PC-3 (cell line): ENCODE data around the gene MMP12. TPM values are rescaled to one million over a fixed set of nuclear protein-coding genes. Genes with fewer than 3 reads are reported as not detected.

Experiments used
- ATAC-seq: fragments of 200-7000 bp; cut with Tn5 transposase; 2 replicates; pipeline ENCODE4 v1.9.1; 2020; ENCODE audit warnings: mild to moderate bottlenecking, moderate library complexity
- BruUV-seq: library from RNA; stranded (reverse); fragments of 400-500 nt; replicated peaks from 2 replicates; lab custom pipeline; 2021; lab: Mats Ljungman, UMichigan
- CTCF ChIA-PET: fragments of 300-600 bp; sonication (Branson Sonifier 250); formaldehyde crosslinking; loops from one replicate; lab custom pipeline; 2022; ENCODE audit warnings: antibody characterized with exemption; lab: Charles Lee
- POLR2A ChIA-PET: fragments of 300-600 bp; sonication (Branson Sonifier 250); formaldehyde crosslinking; loops from one replicate; lab custom pipeline; 2022; ENCODE audit warnings: antibody characterized with exemption; ENCODE audit not compliant: unreplicated experiment; lab: Charles Lee
- DNase-seq: peaks from one replicate; pipeline ENCODE4 v3.0.0-alpha.2; 2015
- H2AFZ ChIP-seq: fragments of 300-600 bp; sonication (generic); 2 replicates; pipeline ENCODE4 v1.6.0; 2016; ENCODE audit warnings: antibody characterized with exemption, low read length
- H3F3A ChIP-seq: fragments of 300-600 bp; sonication (generic); one replicate; pipeline ENCODE4 v1.6.0; 2017; ENCODE audit warnings: antibody characterized with exemption, low read length, control low read depth, mild to moderate bottlenecking; ENCODE audit not compliant: unreplicated experiment
- H3K27ac ChIP-seq: fragments of 300-600 bp; sonication (generic); 2 replicates; pipeline ENCODE4 v1.5.1; 2016; ENCODE audit warnings: mild to moderate bottlenecking, low read length
- H3K27me3 ChIP-seq: fragments of 300-600 bp; sonication (generic); 2 replicates; pipeline ENCODE4 v1.6.1; 2016; ENCODE audit warnings: low read length, mixed read lengths
- H3K36me3 ChIP-seq: fragments of 300-600 bp; sonication (generic); 2 replicates; pipeline ENCODE4 v1.6.1; 2016; ENCODE audit warnings: low read depth, mixed run types, low read length, mixed read lengths
- H3K4me1 ChIP-seq: fragments of 300-600 bp; sonication (generic); 2 replicates; pipeline ENCODE4 v1.5.1; 2016; ENCODE audit warnings: low read length; ENCODE audit not compliant: insufficient read depth
- H3K4me2 ChIP-seq: fragments of 300-600 bp; sonication (generic); 2 replicates; pipeline ENCODE4 v1.6.0; 2016; ENCODE audit warnings: low read length
- H3K4me3 ChIP-seq: fragments of 300-600 bp; sonication (generic); 2 replicates; pipeline ENCODE4 v1.5.1; 2016; ENCODE audit warnings: mild to moderate bottlenecking, low read length, mixed read lengths
- H3K79me2 ChIP-seq: fragments of 300-600 bp; sonication (generic); 2 replicates; pipeline ENCODE4 v1.6.1; 2017; ENCODE audit warnings: low read length, mixed read lengths
- H3K9ac ChIP-seq: fragments of 300-600 bp; sonication (generic); 2 replicates; pipeline ENCODE4 v1.6.0; 2016; ENCODE audit warnings: mild to moderate bottlenecking, low read length
- H3K9me2 ChIP-seq: fragments of 300-600 bp; sonication (generic); replicated peaks from 2 replicates; pipeline ENCODE4 v1.6.1; 2016; ENCODE audit warnings: mixed run types, low read length, mixed read lengths
- H3K9me3 ChIP-seq: fragments of 300-600 bp; sonication (generic); 2 replicates; pipeline ENCODE4 v1.6.1; 2016; ENCODE audit warnings: low read length, mixed read lengths
- H4K20me1 ChIP-seq: fragments of 300-600 bp; sonication (generic); 2 replicates; pipeline ENCODE4 v1.6.1; 2016; ENCODE audit warnings: low read length, mixed read lengths
- EZH2 ChIP-seq: fragments of 300-600 bp; sonication (generic); IDR thresholded peaks from one replicate; pipeline ENCODE4 v1.6.1; 2017; ENCODE audit warnings: antibody characterized with exemption, mild to moderate bottlenecking, low read length; ENCODE audit not compliant: unreplicated experiment
- EZH2phosphoT487 ChIP-seq: fragments of 300-600 bp; sonication (generic); IDR thresholded peaks from 2 replicates; pipeline ENCODE4 v1.6.1; 2018; ENCODE audit warnings: mild to moderate bottlenecking, antibody characterized with exemption, low read length, borderline replicate concordance
- intact Hi-C: fragments of 100-400 bp; cut with micrococcal nuclease; formaldehyde crosslinking; loops from 2 replicates; pipeline ENCODE4 v1.9.0; 2023
- total RNA-seq: library from RNA; depleted of rRNA; stranded (reverse); fragments of >200 nt; gene quantifications from 2 replicates; pipeline ENCODE4 v1.2.3, GENCODE V29; 2014
- TF ChIP-seq, protein P1 (sequence below): fragments of 300-600 bp; sonication (generic); conservative IDR thresholded peaks from 2 replicates; pipeline ENCODE4 v1.5.1; 2017; ENCODE audit warnings: antibody characterized with exemption, low read depth, mild to moderate bottlenecking, low read length

The MMP12 gene
- total RNA-seq, 1 experiment from 2014 or later: not detected

DNA sequence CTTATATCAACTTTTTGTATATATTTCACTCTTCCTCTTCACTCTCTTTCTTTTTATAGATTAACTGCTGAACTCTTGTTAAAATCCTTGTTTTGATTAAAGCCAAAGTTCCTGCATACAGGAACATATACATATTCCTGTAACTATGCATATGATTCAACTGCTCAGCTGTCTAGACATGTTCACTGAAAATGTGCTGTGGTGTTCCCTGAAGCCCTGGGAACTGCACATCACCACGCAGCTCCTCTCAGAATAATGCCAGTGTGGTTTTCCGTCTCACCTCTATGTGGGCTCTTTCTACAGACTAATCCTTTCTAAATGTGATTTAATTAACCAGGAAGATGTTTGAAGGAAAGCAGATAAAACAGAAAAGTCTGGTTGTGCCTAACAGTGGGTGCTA is 25.6 kb upstream of the MMP12 start:
- ATAC-seq (no peak), DNase-seq (no peak)
- no peaks in the 10 kb centered on the region for H3K27me3 ChIP-seq
- H3F3A ChIP-seq: no peaks in the 10 kb centered on the region
- no TSS peak for BruUV-seq
- ChIA-PET POLR2A (no interaction called here), CTCF (no interaction called here)
- TF ChIP-seq EZH2 (no peak), EZH2phosphoT487 (no peak)
- TF ChIP-seq, protein P1, sequence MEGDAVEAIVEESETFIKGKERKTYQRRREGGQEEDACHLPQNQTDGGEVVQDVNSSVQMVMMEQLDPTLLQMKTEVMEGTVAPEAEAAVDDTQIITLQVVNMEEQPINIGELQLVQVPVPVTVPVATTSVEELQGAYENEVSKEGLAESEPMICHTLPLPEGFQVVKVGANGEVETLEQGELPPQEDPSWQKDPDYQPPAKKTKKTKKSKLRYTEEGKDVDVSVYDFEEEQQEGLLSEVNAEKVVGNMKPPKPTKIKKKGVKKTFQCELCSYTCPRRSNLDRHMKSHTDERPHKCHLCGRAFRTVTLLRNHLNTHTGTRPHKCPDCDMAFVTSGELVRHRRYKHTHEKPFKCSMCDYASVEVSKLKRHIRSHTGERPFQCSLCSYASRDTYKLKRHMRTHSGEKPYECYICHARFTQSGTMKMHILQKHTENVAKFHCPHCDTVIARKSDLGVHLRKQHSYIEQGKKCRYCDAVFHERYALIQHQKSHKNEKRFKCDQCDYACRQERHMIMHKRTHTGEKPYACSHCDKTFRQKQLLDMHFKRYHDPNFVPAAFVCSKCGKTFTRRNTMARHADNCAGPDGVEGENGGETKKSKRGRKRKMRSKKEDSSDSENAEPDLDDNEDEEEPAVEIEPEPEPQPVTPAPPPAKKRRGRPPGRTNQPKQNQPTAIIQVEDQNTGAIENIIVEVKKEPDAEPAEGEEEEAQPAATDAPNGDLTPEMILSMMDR: no peak
- H3K9me2 ChIP-seq: no peaks in the 10 kb centered on the region
- intact Hi-C loops: no loop called here
- no peak overlapping the region for H3K4me3 ChIP-seq
- H2AFZ ChIP-seq: no peak overlapping the region
- no peaks in the 10 kb centered on the region for H3K79me2 ChIP-seq
- H3K4me1 ChIP-seq: no peaks in the 10 kb centered on the region
- no peak overlapping the region for H3K4me2 ChIP-seq
- H4K20me1 ChIP-seq: no peaks in the 10 kb centered on the region
- H3K9me3 ChIP-seq: 0 out of 2 replicates have a peak, but pooled peaks cover 5% of the 10 kb centered on the region
- H3K27ac ChIP-seq: no peak overlapping the region
- no peak overlapping the region for H3K9ac ChIP-seq
- H3K36me3 ChIP-seq: no peaks in the 10 kb centered on the region

DNA sequence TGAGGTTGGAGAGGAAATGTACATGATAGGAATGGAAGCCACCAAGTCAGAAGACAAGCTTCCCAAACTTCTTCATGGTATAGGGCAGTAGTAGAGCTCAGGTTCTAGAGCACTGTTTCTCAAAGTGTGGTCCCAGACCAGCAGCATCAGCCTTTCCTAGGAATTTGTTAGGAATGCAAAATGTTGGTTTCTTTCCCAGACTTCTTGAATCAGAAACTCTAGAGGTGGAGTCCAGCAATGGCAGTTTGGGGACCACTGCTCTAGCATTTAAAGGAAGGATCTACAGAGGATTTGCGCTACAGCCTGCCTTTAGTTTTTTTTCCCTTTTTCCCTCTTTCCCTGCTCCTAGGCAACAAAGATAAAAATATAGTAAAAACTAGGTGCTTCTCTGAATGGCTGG is 17.0 kb upstream of the MMP12 start:
- Histone ChIP-seq H3K36me3 (no peaks in the 10 kb centered on the region), H3K9me2 (no peaks in the 10 kb centered on the region), H3F3A (no peaks in the 10 kb centered on the region), H3K4me3 (no peak overlapping the region), H3K4me1 (0 out of 2 replicates have a peak, but pooled peaks cover 3% of the 10 kb centered on the region), H3K27ac (no peak overlapping the region), H4K20me1 (no peaks in the 10 kb centered on the region), H3K79me2 (no peaks in the 10 kb centered on the region), H3K4me2 (no peak overlapping the region), H3K9me3 (0 out of 2 replicates have a peak, but pooled peaks cover 5% of the 10 kb centered on the region), H3K27me3 (no peaks in the 10 kb centered on the region), H2AFZ (no peak overlapping the region), H3K9ac (no peak overlapping the region)
- no peak for ATAC-seq
- no TSS peak for BruUV-seq
- intact Hi-C loops: no loop called here
- ChIA-PET POLR2A (interaction anchor here (0.7 kb wide), 1 partner anchor 23 kb away, joined by 18 read pairs; no protein-coding TSS in a partner anchor), CTCF (no interaction called here)
- DNase-seq: no peak
- TF ChIP-seq EZH2phosphoT487: no peak
- TF ChIP-seq, protein P1: no peak
- no peak for TF ChIP-seq EZH2

DNA sequence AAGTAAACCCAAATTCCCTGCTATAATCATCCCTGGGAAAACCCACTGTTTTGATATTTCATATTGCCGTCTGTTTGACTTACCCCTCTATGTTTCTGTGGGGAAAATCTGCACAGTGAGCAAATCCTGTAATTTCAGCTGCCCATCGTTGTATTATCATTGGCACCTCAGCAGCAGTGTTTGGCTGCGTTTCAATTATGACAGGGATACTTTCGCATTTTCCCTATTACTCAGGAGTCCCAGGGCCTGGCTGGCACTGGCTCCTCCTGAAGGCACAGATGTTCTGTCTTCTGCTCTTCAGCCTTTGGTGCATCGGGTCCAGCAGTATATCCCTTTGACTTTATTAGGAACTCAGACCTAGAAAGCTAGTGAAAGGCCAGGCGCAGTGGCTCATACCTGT is 12.2 kb upstream of the MMP12 start:
- no peaks in the 10 kb centered on the region for H3K79me2 ChIP-seq
- H3K36me3 ChIP-seq: no peaks in the 10 kb centered on the region
- no peak overlapping the region for H2AFZ ChIP-seq
- CTCF ChIA-PET: no interaction called here
- no peak overlapping the region for H3K4me2 ChIP-seq
- POLR2A ChIA-PET: interaction anchor here (0.6 kb wide), 1 partner anchor 36 kb away, joined by 7 read pairs; no protein-coding TSS in a partner anchor
- no TSS peak for BruUV-seq
- no peak overlapping the region for H3K9ac ChIP-seq
- no peaks in the 10 kb centered on the region for H4K20me1 ChIP-seq
- 0 out of 2 replicates have a peak, but pooled peaks cover 3% of the 10 kb centered on the region for H3K4me1 ChIP-seq
- no peaks in the 10 kb centered on the region for H3K9me2 ChIP-seq
- intact Hi-C loops: no loop called here
- ATAC-seq (no peak), DNase-seq (no peak)
- no peaks in the 10 kb centered on the region for H3K27me3 ChIP-seq
- H3F3A ChIP-seq: no peaks in the 10 kb centered on the region
- no peak overlapping the region for H3K27ac ChIP-seq
- H3K9me3 ChIP-seq: no peaks in the 10 kb centered on the region
- no peak for TF ChIP-seq EZH2
- TF ChIP-seq, protein P1: no peak
- TF ChIP-seq EZH2phosphoT487: no peak
- H3K4me3 ChIP-seq: no peak overlapping the region
